ENCODE results near the gene HCLS1.
"Not testable (repeated sequence)": the region's sequence is repeated elsewhere in the genome, so short reads cannot be mapped to it uniquely, and the experiment has no call there.

Gene HCLS1

GRCh38 chr3:121660356-121661171 is at the start of gene HCLS1:
Gene HCLS1, minus strand, starts transcription at chr3:121660903. Its CDS starts 2,556 bp downstream, at chr3:121658347.
- DNase-seq, result peak; percentile 76

- no peak for DNase-seq
These were observed 49.6 kb upstream of the HCLS1 start for GRCh38 chr3:121710347-121710746.

- DNase-seq, result no peak
These were observed 47.0 kb upstream of the HCLS1 start for GRCh38 chr3:121707531-121708273.

- no peak for DNase-seq
These were observed 44.8 kb upstream of the HCLS1 start for GRCh38 chr3:121705541-121705940.

- DNase-seq, result no peak
These were observed 43.3 kb upstream of the HCLS1 start for GRCh38 chr3:121703973-121704372.

- no peak for DNase-seq
These were observed 38.2 kb upstream of the HCLS1 start for GRCh38 chr3:121698901-121699300.

GRCh38 chr3:121698476-121698875 is 37.8 kb upstream of the HCLS1 start:
- no peak for DNase-seq

GRCh38 chr3:121696186-121696585 is 35.5 kb upstream of the HCLS1 start:
- DNase-seq, result no peak

GRCh38 chr3:121692010-121692699 is 31.5 kb upstream of the HCLS1 start:
- no peak for DNase-seq

GRCh38 chr3:121690777-121691405 is 30.2 kb upstream of the HCLS1 start:
- DNase-seq, result no peak

- DNase-seq, result not testable (repeated sequence)
These were observed 28.0 kb upstream of the HCLS1 start for GRCh38 chr3:121688747-121689146.

- no peak for DNase-seq
These were observed 21.1 kb upstream of the HCLS1 start for GRCh38 chr3:121681792-121682191.

GRCh38 chr3:121677141-121677540 is 16.4 kb upstream of the HCLS1 start:
- DNase-seq, result no peak

- DNase-seq, result no peak
These were observed 10.0 kb upstream of the HCLS1 start for GRCh38 chr3:121670676-121671075.

GRCh38 chr3:121667333-121667732 is 6.6 kb upstream of the HCLS1 start:
- no peak for DNase-seq

GRCh38 chr3:121665488-121665887 is 4.8 kb upstream of the HCLS1 start:
- DNase-seq, result no peak

- DNase-seq, result no peak
These were observed 2.6 kb upstream of the HCLS1 start for GRCh38 chr3:121663171-121663847.

GRCh38 chr3:121662742-121663141 is 2.0 kb upstream of the HCLS1 start:
- no peak for DNase-seq

- no peak for DNase-seq
These were observed 673 bp upstream of the HCLS1 start for GRCh38 chr3:121661376-121661775.

- DNase-seq, result no peak
These were observed 1.1 kb downstream of the HCLS1 start for GRCh38 chr3:121659586-121659985.

GRCh38 chr3:121658716-121659435 is 1.8 kb downstream of the HCLS1 start:
- DNase-seq, result no peak
